Hematopoietic multipotent progenitor cell treated with erythropoietin and hydrocortisone succinate and interleukin-3 and kit ligand, for 6 days (in vitro differentiated cells): ENCODE results near the gene BRPF1.

Experiments used
- DNase-seq: peaks from one replicate; pipeline ENCODE4 v3.0.0-alpha.2; 2015

BRPF1 gene

DNA sequence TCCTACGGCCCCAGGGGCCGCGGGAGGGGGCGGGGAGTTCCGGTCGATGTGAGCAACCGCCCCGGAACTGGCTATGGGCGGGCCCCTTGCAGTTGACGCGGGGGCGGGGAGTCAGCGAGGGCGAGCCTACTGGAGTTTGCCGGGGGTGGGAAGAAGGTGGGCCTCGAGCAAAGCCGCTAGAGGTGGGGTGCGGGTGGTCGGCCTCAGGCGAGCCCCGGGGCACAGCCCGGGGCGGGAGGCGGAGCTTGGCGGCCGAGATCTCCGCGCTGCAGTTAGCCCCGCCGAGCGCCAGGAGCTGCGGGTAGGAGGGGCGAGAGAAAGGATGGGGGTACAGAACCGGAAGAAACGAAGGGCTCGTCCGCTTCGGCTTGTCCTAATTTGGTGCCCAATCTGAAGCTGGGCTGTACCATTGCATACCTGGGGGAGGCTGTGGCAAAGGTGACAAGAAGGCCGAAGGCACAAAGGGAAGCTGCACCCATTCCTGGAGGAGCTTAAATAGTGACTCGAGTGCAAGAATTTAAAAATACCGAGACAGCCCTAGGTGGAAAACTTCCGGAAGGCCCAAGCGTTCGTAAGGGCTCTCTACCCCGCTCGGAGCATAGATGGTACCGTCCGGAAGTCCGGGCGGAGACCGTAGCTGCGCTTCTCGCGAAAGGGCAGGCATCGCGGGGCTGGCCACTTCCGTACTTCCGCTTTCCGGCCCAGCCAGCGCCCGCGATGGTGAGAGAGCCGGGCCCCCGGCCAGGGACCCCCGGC, 61.0 kb downstream of the BRPF1 start, which contains the start of the genes ARPC4 and TADA3:
Gene ARPC4 (plus strand): TSS at position 678 of the 756 bp plus-strand sequence. CDS start 40 bp downstream, at position 718.
Gene TADA3 (minus strand): TSS at position 69 of the 756 bp plus-strand sequence. CDS start 1,007 bp downstream, outside the sequence.
- DNase-seq, result peak; percentile 97

DNA sequence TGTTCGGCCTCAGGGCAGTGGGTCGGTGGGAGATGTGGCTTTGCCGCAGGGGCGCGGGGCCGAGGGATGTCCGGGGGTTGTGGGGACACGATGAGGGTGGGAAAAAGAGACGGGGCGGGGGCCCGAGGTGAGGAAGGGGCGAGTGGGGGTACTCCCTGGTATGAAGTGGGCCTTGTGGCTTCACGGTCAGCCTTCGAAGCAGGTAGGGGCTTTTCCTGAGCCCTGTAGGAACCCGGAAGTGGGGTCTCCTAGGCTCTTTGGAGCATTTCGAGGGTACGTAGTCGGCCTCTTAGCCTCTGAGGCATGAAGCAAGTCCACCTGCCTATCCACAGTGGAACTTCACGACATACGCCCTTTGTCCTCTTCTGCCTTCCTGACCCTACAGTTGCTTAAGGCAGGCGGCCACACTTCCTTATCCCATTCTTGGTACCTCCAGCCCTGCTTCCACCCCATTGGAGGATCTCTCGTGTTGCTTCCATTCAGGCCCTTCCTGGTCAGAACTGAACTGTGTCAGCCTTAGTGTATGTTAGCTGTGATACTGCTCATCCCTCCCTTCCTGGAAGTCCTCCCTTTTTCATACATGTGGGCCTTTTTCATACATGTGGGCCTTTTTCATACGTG, 61.7 kb downstream of the BRPF1 start:
- peak; percentile 79 for DNase-seq

DNA sequence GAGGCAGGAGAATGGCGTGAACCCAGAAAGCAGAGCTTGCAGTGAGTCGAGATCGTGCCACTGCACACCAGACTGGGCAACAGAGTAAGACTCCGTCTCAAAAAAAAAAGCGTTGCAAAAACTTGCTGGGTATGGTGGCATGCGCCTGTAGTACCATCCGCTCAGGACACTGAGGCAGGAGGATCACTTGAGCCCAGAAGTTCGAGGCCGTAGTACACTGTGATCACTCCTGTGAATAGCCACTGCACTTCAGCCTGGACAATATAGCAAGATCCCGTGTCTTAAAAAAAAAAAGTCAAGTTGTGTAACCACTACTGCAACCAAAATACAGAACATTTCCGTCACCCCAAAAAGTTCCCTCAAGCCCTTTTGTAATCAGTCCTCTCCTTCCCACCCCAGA, 62.9 kb downstream of the BRPF1 start:
- DNase-seq, result no peak

DNA sequence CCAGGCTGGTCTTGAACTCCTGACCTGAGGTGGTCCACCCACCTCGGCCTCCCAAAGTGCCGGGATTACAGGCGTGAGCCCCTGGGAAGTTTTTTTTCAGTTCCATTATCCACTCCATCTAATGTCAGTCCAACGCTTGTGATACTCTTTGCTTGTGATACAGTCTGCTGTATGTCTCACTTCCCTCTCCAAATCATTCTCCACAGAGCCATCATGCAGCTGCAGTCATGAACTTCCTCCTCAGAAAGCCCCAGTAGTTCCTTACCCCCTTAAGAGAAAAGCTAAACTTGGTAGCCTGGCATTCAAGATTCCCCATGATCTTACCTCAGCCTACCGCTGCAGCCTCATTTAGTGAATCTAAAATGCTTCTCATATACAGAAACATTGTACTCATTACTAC, 63.7 kb downstream of the BRPF1 start:
- no peak for DNase-seq

DNA sequence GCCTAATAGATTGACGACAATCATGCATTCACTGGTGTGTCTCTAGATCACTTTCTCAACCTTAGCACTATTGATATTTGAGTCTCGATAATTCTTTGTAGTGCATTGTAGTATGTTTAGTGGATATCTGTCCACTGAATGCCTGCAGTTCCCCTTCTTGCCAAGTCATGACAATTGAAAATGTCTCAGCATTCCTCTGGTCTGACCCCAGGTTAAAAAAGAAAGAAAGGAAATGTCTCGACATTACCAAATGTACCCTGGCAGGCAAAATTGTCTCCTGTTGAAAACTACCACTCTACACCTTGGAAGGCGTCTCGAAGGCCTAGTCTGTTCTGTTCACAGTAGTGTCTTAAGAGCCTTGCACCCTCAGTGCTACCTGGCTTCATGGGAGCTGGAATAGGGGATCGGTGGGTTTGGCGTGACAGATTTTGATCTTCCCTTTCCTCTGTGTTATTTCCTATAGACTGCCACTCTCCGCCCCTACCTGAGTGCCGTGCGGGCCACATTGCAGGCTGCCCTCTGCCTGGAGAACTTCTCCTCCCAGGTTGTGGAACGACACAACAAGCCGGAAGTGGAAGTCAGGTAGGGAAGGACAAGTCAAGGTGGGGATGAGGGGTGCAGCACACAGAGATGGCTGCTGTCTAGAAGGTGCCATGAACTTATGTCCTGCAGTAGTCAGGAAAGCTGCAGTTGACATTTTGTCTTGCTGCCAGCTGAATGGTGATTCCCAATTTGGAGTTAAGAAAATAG, 65.8 kb downstream of the BRPF1 start:
- DNase-seq, result no peak
